ENCODE results near the gene KDM8.
A peak's percentile ranks its signal among the peaks of the same experiment; 100 is the strongest.

KDM8 gene

DNA sequence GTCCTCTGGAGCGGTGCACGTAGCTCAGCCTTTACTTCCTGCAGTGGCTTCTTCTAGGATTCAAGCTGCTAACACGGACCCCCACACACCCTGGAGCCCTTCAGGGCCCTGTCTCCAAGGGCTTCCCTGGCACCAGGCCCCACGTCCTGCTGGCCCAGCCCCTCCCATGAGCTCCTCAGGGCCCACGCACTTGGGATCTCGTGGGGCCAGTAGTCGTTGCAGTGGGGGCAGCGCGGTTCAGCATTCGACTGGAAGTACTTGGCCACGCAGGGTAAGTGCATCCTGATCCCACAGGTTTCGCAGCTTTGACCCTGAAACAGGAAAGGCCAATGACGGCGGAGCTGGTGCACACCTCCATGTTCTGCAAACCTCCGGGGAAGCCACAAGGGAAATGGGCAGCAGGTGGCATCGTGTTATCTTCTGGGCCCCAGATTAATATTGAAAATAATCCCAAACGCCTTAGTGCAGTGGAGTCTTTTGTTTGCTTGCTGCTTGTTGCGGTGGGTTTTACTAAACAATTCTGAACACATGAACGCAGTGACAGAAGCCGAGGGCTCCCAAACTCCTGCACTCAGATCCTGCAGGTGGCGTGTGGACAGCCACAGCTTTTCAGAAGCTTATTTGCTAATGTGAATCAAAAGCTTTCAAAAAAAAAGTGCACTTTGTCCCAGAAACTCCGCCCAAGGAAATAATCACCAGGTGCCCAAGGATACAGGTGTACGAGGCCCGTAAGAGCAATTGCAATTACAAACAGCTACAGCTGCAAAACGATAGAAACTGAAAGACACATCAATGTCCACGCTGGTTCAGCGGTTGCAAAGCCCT is 22.4 kb downstream of the KDM8 start:
- Histone ChIP-seq H3K9me3 (ENCODE audit: insufficient read depth, low read depth, low read length) (no peaks in the 10 kb centered on the region), H3K27me3 (ENCODE audit: insufficient read depth, low read length, poor library complexity, severe bottlenecking) (no peaks in the 10 kb centered on the region), H4K20me1 (ENCODE audit: insufficient read depth, low read length, poor library complexity, severe bottlenecking) (no peaks in the 10 kb centered on the region), H3K36me3 (ENCODE audit: insufficient read depth, low read length) (no peaks in the 10 kb centered on the region; the same call in 1 of the 2 replicates), H3K9ac (ENCODE audit: low read depth, low read length, poor library complexity, severe bottlenecking) (peak overlapping the region; percentile 17), H3K79me2 (ENCODE audit: insufficient read depth, low read length) (no peaks in the 10 kb centered on the region), H2AFZ (ENCODE audit: low read length) (no peak overlapping the region), H3K9me2 (replicated peaks; ENCODE audit: low read depth, low read length) (no peaks in the 10 kb centered on the region), H3K4me1 (ENCODE audit: insufficient read depth, low read length, poor library complexity, severe bottlenecking) (peaks cover 8% of the 10 kb centered on the region), H3K4me2 (ENCODE audit: low read depth, low read length, poor library complexity, severe bottlenecking) (no peak overlapping the region), H3K4me3 (ENCODE audit: low read length, poor library complexity, severe bottlenecking) (no peak overlapping the region), H3F3A (ENCODE audit: low read depth) (no peaks in the 10 kb centered on the region; the same call in 1 of the 2 replicates)
- TF ChIP-seq CTCF (conservative IDR thresholded peaks at IDR 0.05; ENCODE audit: low read length) (0 out of 2 replicates have a peak, but pooled peaks have one; percentile 9), EZH2phosphoT487 (IDR thresholded peaks at IDR 0.05; ENCODE audit: borderline replicate concordance) (no peak)

DNA sequence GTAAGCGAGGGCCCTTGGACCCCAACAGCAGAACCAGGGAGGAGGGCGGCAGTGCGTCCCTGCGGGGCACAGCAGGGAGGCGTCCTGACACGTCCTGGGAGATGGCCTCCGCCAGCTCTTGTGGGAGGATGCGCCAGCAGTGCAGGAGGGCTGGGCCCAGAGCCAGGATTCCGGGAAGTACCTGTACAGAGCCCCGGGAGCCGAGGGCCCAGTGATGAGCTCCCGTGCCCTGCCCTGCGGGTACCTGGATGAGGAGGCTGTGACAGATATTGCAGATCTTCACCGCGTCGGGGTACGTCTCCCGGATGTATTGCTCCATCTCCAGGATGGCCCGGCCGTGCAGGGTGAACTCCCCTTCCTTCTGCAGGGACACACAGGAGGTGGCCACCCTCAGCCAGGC is 23.1 kb downstream of the KDM8 start:
- Histone ChIP-seq H3K4me3 (ENCODE audit: low read length, poor library complexity, severe bottlenecking) (no peak overlapping the region), H3K4me1 (ENCODE audit: insufficient read depth, low read length, poor library complexity, severe bottlenecking) (peaks cover 15% of the 10 kb centered on the region), H3K9ac (ENCODE audit: low read depth, low read length, poor library complexity, severe bottlenecking) (no peak overlapping the region), H3K36me3 (ENCODE audit: insufficient read depth, low read length) (no peaks in the 10 kb centered on the region; the same call in 1 of the 2 replicates), H3K79me2 (ENCODE audit: insufficient read depth, low read length) (no peaks in the 10 kb centered on the region), H3K9me3 (ENCODE audit: insufficient read depth, low read depth, low read length) (no peaks in the 10 kb centered on the region), H3K4me2 (ENCODE audit: low read depth, low read length, poor library complexity, severe bottlenecking) (no peak overlapping the region), H2AFZ (ENCODE audit: low read length) (no peak overlapping the region), H3F3A (ENCODE audit: low read depth) (no peaks in the 10 kb centered on the region; the same call in 1 of the 2 replicates), H4K20me1 (ENCODE audit: insufficient read depth, low read length, poor library complexity, severe bottlenecking) (no peaks in the 10 kb centered on the region), H3K27me3 (ENCODE audit: insufficient read depth, low read length, poor library complexity, severe bottlenecking) (no peaks in the 10 kb centered on the region), H3K9me2 (replicated peaks; ENCODE audit: low read depth, low read length) (no peaks in the 10 kb centered on the region)
- TF ChIP-seq EZH2phosphoT487 (IDR thresholded peaks at IDR 0.05; ENCODE audit: borderline replicate concordance) (no peak), CTCF (conservative IDR thresholded peaks at IDR 0.05; ENCODE audit: low read length) (no peak)

GRCh38 chr16:27226976-27227705 is 23.8 kb downstream of the KDM8 start:
- Histone ChIP-seq H3K36me3 (ENCODE audit: insufficient read depth, low read length) (no peaks in the 10 kb centered on the region; the same call in 1 of the 2 replicates), H3K9me3 (ENCODE audit: insufficient read depth, low read depth, low read length) (no peaks in the 10 kb centered on the region), H3K27me3 (ENCODE audit: insufficient read depth, low read length, poor library complexity, severe bottlenecking) (no peaks in the 10 kb centered on the region), H3F3A (ENCODE audit: low read depth) (no peaks in the 10 kb centered on the region; the same call in 1 of the 2 replicates), H3K4me1 (ENCODE audit: insufficient read depth, low read length, poor library complexity, severe bottlenecking) (peaks cover 22% of the 10 kb centered on the region), H3K9ac (ENCODE audit: low read depth, low read length, poor library complexity, severe bottlenecking) (no peak overlapping the region), H3K4me2 (ENCODE audit: low read depth, low read length, poor library complexity, severe bottlenecking) (no peak overlapping the region), H4K20me1 (ENCODE audit: insufficient read depth, low read length, poor library complexity, severe bottlenecking) (no peaks in the 10 kb centered on the region), H2AFZ (ENCODE audit: low read length) (no peak overlapping the region), H3K4me3 (ENCODE audit: low read length, poor library complexity, severe bottlenecking) (no peak overlapping the region), H3K79me2 (ENCODE audit: insufficient read depth, low read length) (peaks cover 5% of the 10 kb centered on the region; the same call in 1 of the 2 replicates), H3K9me2 (replicated peaks; ENCODE audit: low read depth, low read length) (no peaks in the 10 kb centered on the region)
- TF ChIP-seq EZH2phosphoT487 (IDR thresholded peaks at IDR 0.05; ENCODE audit: borderline replicate concordance) (no peak), CTCF (conservative IDR thresholded peaks at IDR 0.05; ENCODE audit: low read length) (no peak)
